HG03108 (cell line): ENCODE data around the gene WBP4.
A peak's percentile ranks its signal among the peaks of the same experiment; 100 is the strongest.
"Not testable (repeated sequence)": the region's sequence is repeated elsewhere in the genome, so short reads cannot be mapped to it uniquely, and the experiment has no call there.

Experiments used
- ATAC-seq: cut with Tn5 transposase; IDR thresholded peaks from one replicate; pipeline ENCODE4 v1.9.1; 2021; ENCODE audit warnings: moderate library complexity; ENCODE audit not compliant: unreplicated experiment

The WBP4 gene

DNA sequence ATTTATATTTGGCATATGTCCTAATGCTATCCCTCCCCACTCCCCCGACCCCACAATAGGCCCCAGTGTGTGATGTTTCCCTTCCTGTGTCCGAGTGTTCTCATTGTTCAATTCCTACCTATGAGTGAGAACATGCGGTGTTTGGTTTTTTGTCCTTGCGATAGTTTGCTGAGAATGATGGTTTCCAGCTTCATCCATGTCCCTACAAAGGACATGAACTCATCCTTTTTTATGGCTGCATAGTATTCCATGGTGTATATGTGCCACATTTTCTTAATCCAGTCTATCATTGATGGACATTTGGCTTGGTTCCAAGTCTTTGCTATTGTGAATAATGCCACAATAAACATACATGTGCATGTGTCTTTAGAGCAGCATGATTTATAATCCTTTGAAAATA is 18.9 kb upstream of the WBP4 start:
- not testable (repeated sequence) for ATAC-seq

DNA sequence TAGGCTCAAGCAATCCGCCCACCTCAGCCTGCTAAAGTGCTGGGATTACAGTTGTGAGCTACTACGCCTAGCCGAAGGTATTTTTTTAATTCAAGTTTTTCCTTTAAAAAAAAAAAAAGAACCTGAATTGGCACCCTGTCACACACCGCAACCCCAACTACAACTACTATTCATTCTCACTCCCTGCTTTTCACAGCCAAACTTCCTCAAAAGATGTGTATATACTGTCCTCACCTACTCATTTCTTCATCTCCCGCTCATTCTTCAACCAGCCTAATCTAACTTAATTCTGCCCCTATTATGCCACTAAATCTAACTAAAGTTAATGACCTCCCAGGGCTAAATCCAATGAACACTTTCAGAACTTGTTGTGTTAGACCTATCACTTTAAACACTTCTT is 12.7 kb upstream of the WBP4 start:
- no peak for ATAC-seq

DNA sequence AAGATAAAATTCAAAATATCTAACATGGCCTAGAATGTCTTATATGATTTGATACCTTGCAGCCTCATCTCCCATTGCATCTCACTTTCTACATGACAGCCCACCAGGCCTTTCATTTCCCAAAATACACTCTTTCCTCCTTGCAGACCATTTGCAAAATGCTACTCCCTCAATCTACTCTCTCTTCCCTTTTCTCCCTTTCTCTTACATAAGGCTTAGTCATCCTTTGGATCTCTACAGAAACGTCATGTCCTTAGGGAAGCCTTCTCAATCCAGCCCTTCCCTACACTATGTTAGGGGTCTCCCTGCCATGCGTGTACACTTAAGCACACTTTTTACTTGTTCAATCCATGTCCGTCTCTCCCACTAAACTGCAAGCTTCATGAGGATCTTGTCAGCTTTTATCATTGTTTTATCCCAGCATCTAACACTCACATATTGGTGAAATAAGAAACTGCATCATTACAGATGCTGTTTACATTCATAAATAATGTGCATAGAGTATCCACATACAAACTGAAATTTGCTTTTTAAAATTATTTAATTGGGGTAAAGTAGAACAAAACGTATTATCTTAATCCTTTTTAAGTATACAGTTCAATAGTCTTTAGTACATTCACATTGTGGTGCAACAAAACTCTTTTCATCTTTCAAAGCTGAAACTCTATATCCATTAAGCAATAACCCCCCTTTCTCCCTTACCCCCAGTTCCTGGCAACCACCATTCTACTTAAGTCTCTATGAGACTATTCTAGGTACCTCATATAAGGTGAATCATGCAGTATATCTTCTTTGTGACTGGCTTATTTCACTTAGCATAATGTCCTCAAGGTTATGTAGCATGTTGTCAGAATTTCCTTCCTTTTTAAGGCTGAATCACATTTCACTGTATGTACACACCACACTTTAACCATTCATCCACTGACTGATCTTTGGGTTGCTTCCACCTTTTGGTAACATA is 11.5 kb upstream of the WBP4 start:
- no peak for ATAC-seq

DNA sequence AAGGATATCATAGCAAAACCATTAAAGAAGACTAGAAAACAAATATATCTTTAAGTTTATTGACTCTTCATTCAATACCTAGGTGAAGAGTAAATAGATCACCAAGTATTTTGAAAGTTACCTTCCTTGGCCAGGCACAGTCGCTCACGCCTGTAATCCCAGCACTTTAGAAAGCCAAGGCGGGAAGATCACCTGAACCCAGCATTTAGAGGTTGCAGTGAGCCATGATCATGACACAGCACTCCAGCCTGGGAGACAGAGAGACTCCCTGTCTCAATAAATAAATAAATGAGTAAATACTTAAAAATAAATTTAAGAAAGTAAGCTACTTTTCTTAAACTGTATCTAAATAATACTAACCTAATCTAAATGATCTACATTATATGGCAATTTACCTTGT is 8.9 kb upstream of the WBP4 start:
- ATAC-seq, result no peak

DNA sequence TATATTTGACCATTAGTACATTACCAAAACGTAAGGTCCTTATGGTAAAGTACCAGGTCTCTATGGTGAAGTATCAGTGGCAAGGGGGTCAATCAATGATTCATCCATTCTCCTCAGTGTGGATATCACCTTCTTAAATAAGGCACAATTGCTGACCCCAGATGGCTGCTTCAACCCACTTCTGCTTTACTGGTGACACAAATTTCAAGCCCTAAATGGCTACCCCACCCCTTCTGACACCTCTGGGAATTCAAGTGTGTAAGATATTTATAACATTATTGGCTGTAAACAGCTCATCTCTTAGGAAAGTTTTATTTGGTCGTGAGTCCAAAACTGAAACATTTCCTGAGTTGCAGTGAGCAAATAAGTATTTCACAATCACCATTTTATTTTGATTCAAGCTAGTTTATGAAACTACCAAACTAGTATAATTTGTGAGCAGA is 7.9 kb upstream of the WBP4 start:
- peak; percentile 62 for ATAC-seq

DNA sequence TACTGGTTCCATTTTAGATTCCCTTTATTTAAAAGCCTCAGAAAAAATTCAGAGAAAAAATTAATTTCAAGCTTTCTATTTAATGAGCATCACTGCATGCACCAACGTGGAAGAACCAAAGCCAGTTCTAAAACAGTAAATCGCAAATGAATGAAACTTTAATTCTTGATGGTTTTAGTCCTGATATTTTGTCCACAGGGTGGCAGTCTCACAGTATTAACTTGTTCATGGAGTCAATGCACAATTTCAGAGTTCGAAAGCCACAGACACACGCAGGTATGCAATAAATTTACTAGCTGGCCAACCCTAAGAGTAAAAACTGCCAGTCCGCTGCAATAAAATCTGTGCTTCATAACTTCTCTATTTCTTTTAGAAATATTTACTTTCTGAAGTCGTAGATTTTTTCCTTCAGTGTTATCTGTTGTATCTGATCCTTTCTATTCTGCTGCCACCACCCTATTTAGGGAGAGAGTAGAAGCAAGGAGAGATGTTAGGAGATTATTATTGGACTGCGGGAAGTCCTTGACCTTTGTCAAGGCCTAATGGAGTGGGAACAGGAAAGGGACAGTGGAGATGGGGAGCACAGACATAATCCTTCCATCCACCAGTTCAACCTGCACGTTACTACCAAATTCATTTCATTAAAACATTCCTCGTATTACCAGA is 7.0 kb upstream of the WBP4 start:
- no peak for ATAC-seq

DNA sequence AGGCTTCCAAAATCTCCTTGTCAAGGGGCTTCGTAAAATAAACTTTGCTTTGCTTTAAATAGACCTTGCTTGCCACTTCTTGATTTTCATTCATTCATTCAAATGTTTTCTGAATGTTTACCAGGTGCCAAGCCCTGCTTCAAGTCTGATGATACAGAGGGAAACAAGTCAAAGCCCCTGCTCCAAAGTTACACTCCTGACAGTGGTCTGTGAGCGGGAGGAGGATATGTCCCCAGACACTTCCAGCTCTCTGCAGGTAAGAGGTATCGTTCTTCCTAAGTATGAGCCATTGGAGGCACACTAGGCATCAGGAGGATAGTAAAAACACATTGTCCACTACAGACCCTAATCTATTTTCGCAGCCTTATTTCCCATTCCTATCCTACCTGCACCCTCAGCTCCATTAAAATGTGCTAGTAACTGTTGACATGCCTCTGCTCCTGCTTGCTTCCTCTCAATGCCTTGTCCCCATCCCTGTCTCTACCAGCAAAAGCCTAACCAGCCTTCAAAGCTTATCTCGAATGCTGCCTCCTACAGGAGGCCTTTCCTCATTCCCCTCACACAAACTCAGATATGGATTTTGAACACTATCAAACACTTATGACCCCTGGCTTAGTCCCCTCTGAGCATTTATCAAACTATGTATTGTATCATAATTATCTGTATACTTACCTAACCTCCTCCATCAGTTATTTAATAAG is 6.2 kb upstream of the WBP4 start:
- no peak for ATAC-seq

DNA sequence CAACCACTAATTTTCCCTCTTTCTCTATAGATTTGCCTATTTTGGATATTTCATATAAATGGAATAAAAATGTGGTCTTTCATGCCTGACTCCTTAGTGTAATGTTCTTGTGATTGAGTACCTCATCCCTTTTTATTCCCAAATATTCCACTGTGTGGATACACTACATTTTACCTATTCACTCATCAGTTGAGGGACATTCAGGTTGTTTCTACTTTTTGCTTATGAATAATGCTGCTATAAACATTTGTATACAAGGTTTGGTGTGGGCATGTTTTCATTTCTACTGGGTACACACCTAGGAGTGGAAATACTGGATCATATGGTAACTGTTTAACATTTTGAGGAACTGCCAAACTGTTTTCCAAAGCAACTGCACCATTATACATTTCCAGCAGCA is 5.1 kb upstream of the WBP4 start:
- ATAC-seq, result no peak

DNA sequence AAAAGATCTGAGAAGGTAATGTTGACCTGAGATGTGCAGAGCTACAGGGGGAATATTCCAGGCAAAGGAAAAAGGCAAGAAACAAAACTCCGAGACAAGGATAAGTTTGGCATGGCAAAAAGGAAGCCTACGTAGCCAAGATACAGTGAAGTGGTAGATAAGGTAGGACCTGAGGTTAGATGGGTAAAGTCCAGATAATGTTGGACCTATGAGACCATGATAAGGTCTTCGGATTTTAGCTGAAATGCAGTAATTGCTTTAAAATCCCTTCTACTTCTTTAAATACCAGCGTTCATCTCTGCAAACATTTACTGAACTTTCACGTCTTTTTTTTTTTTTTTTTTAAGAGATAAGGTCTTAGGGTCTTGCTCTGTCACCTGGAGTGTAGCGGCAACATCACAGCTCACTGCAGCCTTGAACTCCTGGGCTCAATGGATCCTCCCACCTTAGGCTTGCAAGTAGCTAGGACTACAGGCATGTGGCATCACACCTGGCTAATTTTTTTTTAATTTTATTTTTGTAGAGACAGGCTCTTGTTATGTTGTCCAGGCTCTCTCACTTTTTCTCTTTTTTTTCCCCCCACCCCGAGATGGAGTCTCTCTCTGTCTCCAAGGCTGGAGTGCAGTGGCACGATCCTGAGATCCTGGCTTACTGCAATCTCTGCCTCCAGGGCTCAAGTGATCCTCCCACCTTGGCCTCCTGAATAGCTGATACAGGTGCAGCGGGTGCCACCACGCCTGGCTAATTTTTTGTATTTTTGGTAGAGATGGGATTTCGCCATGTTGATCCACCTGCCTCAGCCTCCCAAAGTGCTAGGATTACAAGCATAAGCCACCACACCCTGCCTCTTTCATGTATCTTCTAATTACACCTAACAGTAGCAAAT is 4.2 kb upstream of the WBP4 start:
- no peak for ATAC-seq

DNA sequence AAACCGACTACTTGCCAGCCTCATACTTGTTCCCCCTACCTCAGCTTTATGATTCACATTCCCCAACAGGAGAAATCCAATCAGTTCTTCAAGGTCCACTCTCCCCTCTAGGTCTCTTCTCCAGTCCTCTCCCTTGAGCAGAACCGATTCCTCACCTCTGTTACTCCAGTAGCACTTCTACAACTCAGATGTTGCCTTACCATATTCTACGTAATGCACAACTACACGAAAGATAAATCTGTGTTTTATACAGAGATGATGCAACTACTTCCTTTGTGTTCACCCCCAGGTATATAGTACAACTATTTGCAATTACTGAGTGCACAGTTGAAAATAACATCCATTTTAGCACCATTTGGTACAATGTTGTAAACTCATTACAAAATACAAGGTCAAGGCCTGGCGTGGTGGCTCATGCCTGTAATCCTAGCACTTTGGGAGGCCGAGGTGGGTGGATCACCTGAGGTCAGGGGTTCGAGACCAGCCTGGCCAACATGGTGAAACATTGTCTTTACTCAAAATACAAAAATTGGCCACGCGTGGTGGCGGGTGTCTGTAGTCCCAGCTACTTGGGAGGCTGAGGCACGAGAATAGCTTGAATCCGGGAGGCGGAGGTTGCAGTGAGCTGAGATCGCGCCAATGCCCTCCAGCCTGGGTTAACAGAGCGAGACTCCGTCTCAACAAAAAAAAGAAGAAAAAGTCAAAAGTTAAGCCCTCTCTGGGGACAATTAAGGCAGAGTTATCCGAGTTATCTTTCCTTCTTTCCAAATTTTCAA is 2.8 kb upstream of the WBP4 start:
- ATAC-seq, result no peak

DNA sequence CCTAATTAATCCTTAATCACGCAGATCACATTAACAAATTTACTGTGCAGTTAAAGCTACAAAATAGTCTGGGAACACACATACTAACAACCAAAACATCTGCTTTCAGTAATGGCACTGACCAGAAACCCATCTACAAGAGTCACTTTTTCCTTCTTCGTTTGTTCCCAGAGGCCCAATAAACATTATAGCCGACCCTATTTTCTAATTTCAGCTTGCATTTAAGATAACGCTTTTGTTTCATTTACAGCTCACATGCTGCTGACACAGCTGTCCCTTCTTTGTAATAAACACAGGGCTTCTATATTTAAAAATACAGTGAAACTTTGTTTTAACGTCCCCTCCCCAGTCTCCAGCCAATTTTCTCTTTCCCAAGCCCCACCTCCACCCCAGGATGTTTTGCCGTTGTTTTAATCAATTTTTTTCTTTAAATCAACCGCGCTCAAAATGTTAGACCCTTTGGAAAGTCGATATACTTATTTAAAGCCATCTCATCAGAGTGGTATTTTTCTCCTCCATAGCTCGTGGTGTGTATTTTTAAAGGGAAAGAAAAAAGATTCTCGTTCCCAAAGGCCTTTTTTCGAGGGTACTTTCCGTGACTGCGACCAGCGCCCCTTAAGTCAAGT is 1.7 kb upstream of the WBP4 start:
- ATAC-seq, result no peak

DNA sequence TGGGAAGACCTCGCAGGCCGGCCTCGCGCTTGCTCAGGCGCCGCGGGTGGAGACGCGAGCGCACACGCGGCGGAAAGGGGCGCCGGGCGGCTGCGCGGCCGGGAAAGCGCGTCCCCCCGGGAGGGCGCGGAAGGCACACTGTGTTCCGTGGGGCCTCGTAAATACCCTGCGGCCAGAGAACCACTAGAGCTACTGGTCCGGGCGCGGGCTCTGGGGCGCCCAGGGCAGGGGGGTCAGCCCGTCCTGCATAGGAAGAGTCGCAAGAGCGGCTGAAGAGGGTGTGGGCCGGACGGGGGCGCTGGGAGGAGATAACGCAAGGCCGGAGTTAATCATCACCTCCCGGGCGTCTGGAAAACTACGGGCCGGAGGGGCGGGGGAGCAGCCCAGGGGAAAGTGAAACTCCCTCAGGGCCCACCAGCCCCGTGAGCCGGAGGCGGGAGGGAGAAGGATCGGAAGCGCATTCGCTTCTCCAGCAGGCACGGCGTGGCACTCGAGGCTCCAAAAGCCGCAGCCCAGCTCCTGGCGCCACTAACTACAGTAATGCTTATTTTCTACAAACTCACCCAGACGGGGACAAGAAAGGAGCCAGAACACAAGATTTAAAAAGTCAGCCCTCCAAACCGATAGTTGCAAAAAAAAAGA is 1.1 kb upstream of the WBP4 start:
- peak; percentile 40 for ATAC-seq

DNA sequence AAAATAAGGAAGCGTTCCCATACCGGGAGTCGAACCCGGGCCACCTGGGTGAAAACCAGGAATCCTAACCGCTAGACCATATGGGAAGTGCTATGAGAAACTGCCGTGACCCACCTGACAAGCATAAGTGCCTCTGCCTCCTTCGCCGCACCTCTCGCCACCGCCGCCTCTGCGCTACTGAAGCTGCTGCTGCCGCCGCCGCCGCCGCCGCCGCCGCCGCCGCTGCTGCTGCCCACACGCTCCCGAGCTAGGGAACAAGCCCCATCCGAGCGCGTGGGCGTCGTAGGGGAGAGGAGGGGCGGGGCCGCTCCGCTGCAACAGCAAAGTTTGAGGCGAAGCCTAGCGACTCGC is 610 bp upstream of the WBP4 start:
- ATAC-seq, result peak; percentile 15

DNA sequence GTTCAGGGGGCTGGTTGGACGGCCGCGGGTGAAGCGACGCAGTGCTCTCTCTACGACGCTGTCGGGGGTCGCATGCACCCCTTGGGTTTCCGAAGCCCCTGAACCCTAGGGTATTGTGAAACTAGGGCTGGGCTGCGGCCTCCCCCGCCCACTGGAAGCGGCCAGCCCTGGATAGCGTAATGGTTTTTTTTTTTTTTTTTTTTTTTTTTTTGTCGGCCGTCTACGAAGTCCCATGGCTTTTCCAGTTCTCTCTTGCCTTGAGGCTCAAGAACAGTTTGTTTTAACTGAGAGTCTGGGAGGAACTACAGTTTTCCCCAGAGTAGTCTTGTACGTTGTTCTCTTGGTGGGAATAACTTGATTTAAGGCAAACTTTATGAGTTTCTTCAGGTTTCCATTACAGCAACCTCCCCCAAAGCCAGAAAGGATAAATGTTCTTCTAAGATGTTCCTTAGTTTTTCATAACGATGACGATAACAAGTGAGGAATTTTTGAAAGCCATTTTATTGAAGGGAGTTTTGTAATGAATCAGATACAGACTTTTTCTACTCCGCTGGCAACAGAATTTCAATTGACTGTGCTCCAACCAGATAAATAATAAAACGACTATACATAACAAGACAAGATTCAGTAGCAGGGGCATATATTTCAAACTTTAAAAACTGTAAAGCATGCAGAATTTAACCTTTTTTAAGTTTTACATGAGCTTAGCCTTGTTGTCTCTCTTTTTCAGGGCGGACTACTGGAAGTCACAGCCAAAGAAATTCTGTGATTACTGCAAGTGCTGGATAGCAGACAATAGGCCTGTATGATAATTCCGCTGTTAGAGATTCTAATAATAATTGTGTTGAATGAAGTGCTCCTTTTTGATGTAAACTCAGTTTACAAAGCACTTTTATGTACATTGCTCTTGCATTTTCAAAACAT is 867 bp downstream of the WBP4 start:
- ATAC-seq, result peak; percentile 24

DNA sequence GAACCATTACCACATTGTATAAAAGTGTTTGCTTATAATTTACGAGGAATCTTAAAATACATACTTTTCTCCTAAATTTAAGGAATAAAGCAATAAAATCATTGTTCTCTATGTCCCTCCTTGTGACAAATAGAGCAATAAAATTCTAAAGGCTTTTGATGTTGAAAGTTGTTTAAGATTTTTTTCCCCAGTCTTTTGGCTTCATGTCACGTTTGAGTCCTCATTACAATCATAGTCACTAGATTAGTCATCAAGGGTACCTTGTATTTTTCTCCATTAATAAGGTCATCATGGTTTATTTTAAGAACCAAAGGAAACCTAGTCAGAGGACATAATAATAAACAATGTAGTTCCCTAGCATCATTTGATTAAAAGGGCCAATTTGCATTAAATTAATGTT is 3.2 kb downstream of the WBP4 start:
- ATAC-seq, result no peak

DNA sequence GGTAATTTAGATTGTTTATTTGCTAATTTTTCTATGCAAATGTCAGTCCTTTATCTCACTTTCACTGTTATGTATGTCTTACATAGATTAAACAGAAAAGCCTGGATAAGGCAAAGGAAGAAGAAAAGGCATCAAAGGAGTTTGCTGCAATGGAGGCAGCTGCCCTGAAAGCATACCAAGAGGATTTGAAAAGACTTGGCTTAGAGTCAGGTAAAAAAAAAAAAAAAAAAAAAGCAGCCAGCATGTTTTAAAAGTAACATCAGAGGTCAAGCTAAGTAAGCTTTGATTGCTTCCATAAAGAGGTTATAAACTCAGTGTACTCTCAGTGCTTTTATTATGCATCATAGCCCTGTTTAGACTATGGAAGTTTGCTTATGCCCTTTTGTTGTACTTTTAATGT is 3.8 kb downstream of the WBP4 start:
- ATAC-seq, result no peak

DNA sequence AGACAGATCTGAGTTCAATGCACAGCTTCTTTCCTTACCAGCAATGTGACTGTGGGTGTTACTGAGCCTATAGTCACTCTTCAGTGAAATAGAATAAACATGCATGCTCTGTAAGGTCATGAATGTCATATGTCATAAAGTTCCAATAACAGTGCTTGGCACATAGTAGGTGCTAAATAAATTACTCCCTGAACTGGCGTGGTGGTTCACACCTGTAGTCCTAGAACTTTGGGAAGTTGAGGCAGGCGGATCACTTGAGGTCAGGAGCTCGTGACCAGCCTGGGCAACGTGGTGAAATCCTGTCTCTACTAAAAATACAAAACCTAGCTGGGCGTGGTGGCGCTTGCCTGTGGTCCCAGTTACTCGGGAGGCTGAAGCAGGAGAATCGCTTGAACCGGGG is 13.2 kb downstream of the WBP4 start:
- ATAC-seq, result no peak

DNA sequence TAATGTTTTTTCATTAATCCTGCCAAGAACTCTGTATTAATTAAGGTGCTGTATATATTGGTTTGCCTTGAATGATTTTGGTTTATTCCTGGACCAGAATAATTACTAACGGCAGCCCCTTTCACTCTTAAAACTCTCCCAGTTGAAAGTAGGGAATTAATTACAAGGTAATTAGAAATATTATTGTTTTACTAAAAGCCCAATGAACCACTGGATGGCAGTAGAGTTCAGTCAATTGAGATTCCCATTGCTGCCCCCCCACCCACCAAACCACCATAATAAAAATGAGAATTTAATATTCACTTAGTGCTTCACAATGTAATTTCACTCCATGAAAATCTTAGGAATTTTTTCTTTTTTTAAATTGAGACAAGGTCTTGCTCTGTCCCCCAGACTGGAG is 13.7 kb downstream of the WBP4 start:
- no peak for ATAC-seq
